ENCODE measurements around the gene CCIN.

The CCIN gene

GRCh38 chr9:36190388-36191289, 21.5 kb downstream of the CCIN start, which contains the start of gene CLTA:
TSS of gene CLTA (plus strand) at chr9:36190921. CDS start at chr9:36191057, 136 bp downstream.
- peak; percentile 88 to 94 (median 91) for DNase-seq (ENCODE audit: low read depth in 3 of 3)

GRCh38 chr9:36191290-36191645, 22.1 kb downstream of the CCIN start:
- peak; percentile 10 to 19 (median 15) for DNase-seq (ENCODE audit: low read depth in 3 of 3)

- DNase-seq (ENCODE audit: low read depth in 3 of 3): no peak
These were observed 22.5 kb downstream of the CCIN start for GRCh38 chr9:36191686-36192085.

GRCh38 chr9:36192196-36192595, 23.0 kb downstream of the CCIN start:
- no peak for DNase-seq (ENCODE audit: low read depth in 3 of 3)

- DNase-seq (ENCODE audit: low read depth in 3 of 3): no peak
These were observed 23.8 kb downstream of the CCIN start for GRCh38 chr9:36193023-36193422.

- DNase-seq (ENCODE audit: low read depth in 3 of 3): no peak
These were observed 25.3 kb downstream of the CCIN start for GRCh38 chr9:36194326-36195000.

- DNase-seq (ENCODE audit: low read depth in 3 of 3): no peak
These were observed 35.8 kb downstream of the CCIN start for GRCh38 chr9:36204906-36205547.

- DNase-seq (ENCODE audit: low read depth in 3 of 3): no peak
These were observed 37.8 kb downstream of the CCIN start for GRCh38 chr9:36207016-36207415.

GRCh38 chr9:36207546-36208012, 38.4 kb downstream of the CCIN start:
- DNase-seq (ENCODE audit: low read depth in 3 of 3): no peak

GRCh38 chr9:36208521-36209253, 39.5 kb downstream of the CCIN start:
- DNase-seq (ENCODE audit: low read depth in 3 of 3): no peak

- DNase-seq (ENCODE audit: low read depth in 3 of 3): no peak
These were observed 41.5 kb downstream of the CCIN start for GRCh38 chr9:36210722-36211121.

- no peak for DNase-seq (ENCODE audit: low read depth in 3 of 3)
These were observed 42.3 kb downstream of the CCIN start for GRCh38 chr9:36211510-36211909.

- DNase-seq (ENCODE audit: low read depth in 3 of 3): no peak
These were observed 44.2 kb downstream of the CCIN start for GRCh38 chr9:36213387-36213786.

- DNase-seq (ENCODE audit: low read depth in 3 of 3): no peak
These were observed 44.8 kb downstream of the CCIN start for GRCh38 chr9:36213989-36214388.

GRCh38 chr9:36214571-36214970, 45.4 kb downstream of the CCIN start:
- no peak for DNase-seq (ENCODE audit: low read depth in 3 of 3)

- DNase-seq (ENCODE audit: low read depth in 3 of 3): no peak
These were observed 48.2 kb downstream of the CCIN start for GRCh38 chr9:36217256-36217968.

- DNase-seq (ENCODE audit: low read depth in 3 of 3): no peak
These were observed 48.8 kb downstream of the CCIN start for GRCh38 chr9:36218011-36218410.

GRCh38 chr9:36218411-36218901, 49.3 kb downstream of the CCIN start:
- no peak for DNase-seq (ENCODE audit: low read depth in 3 of 3)

All from stimulated activated CD4-positive, alpha-beta T cell treated with anti-CD3 and anti-CD28 coated beads, TNF-alpha, amount 100 ng/mL, for 48 hours (primary cell).